T-cell (primary cell): ENCODE data around the gene PGR. TPM values are rescaled to one million over a fixed set of nuclear protein-coding genes. Genes with fewer than 3 reads are reported as not detected.

Experiments
- ATAC-seq, 4 experiments: fragments of 200-7000 bp in 3 of 4; fragments of 150-1000 bp in 1 of 4; cut with Tn5 transposase; replicated peaks in 1 of 4; 1 replicate in 3 of 4; 2 replicates in 1 of 4; pipeline ENCODE4 v1.10.0; 2021; ENCODE audit warnings: moderate library complexity in 3 of 4, mild to moderate bottlenecking in 2 of 4, moderate number of reproducible peaks in 1 of 4
- CTCF ChIA-PET, 2 donors: fragments of 300-600 bp; sonication (Branson Sonifier 250); formaldehyde crosslinking; loops; one replicate each; lab custom pipeline; 2022; ENCODE audit warnings: antibody characterized with exemption in 2 of 2; lab: Charles Lee
- POLR2A ChIA-PET, 2 donors: fragments of 300-600 bp; sonication (Branson Sonifier 250); formaldehyde crosslinking; loops; one replicate each; lab custom pipeline; 2022; ENCODE audit warnings: antibody characterized with exemption in 2 of 2; lab: Charles Lee
- DNase-seq, 35 experiments: peaks; one replicate each; pipeline versions ENCODE4 v3.0.0 to v3.0.0-alpha.2; 2013 to 2023
- H3K27ac ChIP-seq: one replicate; pipeline ENCODE4 v1.5.1; 2013; ENCODE audit warnings: low read length
- H3K27me3 ChIP-seq, 2 experiments: replicated peaks in 1 of 2; 1 replicate in 1 of 2; 2 replicates in 1 of 2; pipeline versions ENCODE4 v1.6.1 to v1.7.0; 2013; ENCODE audit warnings: low read length in 1 of 2, mixed read lengths in 1 of 2; ENCODE audit not compliant: control insufficient read depth in 2 of 2, insufficient read depth in 2 of 2; ENCODE audit errors: extremely low read depth in 1 of 2
- H3K36me3 ChIP-seq, 2 donors: 1 replicate in 1 of 2; 2 replicates in 1 of 2; pipeline versions ENCODE4 v1.6.1 to v1.7.0; 2013; ENCODE audit warnings: low read length in 1 of 2; ENCODE audit not compliant: control insufficient read depth in 2 of 2, insufficient read depth in 1 of 2; ENCODE audit errors: extremely low read depth in 1 of 2
- H3K4me1 ChIP-seq, 2 experiments: 1 replicate in 1 of 2; 2 replicates in 1 of 2; pipeline versions ENCODE4 v1.6.1 to v1.7.0; 2013; ENCODE audit warnings: low read length in 2 of 2, mixed read lengths in 1 of 2; ENCODE audit not compliant: insufficient read depth in 2 of 2, control insufficient read depth in 1 of 2; ENCODE audit errors: extremely low read depth in 1 of 2
- H3K4me3 ChIP-seq, 2 donors: 1 replicate in 1 of 2; 2 replicates in 1 of 2; pipeline versions ENCODE4 v1.5.1 to v1.7.0; 2013; ENCODE audit warnings: mild to moderate bottlenecking in 2 of 2, low read length in 1 of 2, moderate library complexity in 1 of 2; ENCODE audit not compliant: control insufficient read depth in 1 of 2; ENCODE audit errors: extremely low read depth in 1 of 2
- H3K9me3 ChIP-seq: 2 replicates; pipeline ENCODE4 v1.7.0; 2013
- H3K27ac Mint-ChIP-seq, 2 donors: one replicate each; pipeline ENCODE4 v1.8.0; 2020 to 2021; ENCODE audit warnings: mild to moderate bottlenecking in 2 of 2, mixed read lengths in 2 of 2
- H3K27me3 Mint-ChIP-seq, 2 donors: one replicate each; pipeline ENCODE4 v1.8.0; 2021 to 2022; ENCODE audit warnings: mixed read lengths in 2 of 2
- H3K36me3 Mint-ChIP-seq: one replicate; pipeline ENCODE4 v1.8.0; 2021; ENCODE audit warnings: mixed read lengths
- H3K4me1 Mint-ChIP-seq, 3 donors: one replicate each; pipeline ENCODE4 v1.8.0; 2020 to 2022; ENCODE audit warnings: mixed read lengths in 3 of 3, mild to moderate bottlenecking in 1 of 3
- H3K4me3 Mint-ChIP-seq, 3 donors: one replicate each; pipeline ENCODE4 v1.8.0; 2020 to 2022; ENCODE audit warnings: mild to moderate bottlenecking in 3 of 3, mixed read lengths in 3 of 3, moderate library complexity in 3 of 3
- H3K9me3 Mint-ChIP-seq, 3 donors: one replicate each; pipeline ENCODE4 v1.8.0; 2020 to 2022; ENCODE audit warnings: mixed read lengths in 3 of 3
- WGBS: methylation state at CpG from one replicate; pipeline ENCODE4 v1.1.5; 2013; ENCODE audit warnings: missing lambda C conversion rate; ENCODE audit not compliant: insufficient coverage; 5-methylcytosine and 5-hydroxymethylcytosine counted together
- total RNA-seq, 35 experiments: library from RNA in 6 of 35; stranded (reverse) in 6 of 35; fragments of 120-200 nt in 1 of 35; gene quantifications; one replicate each; pipeline versions ENCODE4 v1.2.1 to v1.2.4 and lab custom pipeline; 2013 to 2026

PGR gene
- total RNA-seq, 5 donors from 2014 or later (not counting 1 experiment from before 2014, with no cell fraction given): 0.06 to 0.10 TPM; not detected in 3

DNA sequence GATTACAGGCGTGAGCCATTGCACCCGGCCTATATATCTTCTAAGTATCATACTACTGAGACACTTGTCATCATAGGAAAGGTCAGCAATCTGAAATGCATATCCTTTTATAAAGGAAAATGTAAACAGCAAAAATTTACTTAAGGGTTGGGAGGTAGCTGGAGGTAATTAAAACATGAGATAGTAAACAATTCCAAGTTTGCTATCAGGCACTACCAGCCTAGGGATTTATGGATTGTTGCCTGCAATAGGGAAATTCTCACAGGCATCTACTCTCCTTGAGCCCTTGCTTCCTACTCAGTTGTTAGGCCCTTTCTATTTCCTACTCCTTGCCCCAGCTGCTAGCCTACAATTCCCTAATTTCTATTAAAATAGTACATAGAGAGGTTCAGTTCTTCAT is 16.1 kb downstream of the PGR start:
- Histone ChIP-seq H3K4me3 (no peak overlapping the region), H3K9me3 (no peaks in the 10 kb centered on the region), H3K27me3 (no peaks in the 10 kb centered on the region), H3K27ac (no peak overlapping the region), H3K4me1 (no peaks in the 10 kb centered on the region), H3K36me3 (no peaks in the 10 kb centered on the region)
- no CpG with 5 or more reads among the region's 2 CpGs for WGBS
- peaks cover 8 to 13% (median 8%) of the 10 kb centered on the region in 3 donors for H3K9me3 Mint-ChIP-seq
- H3K4me3 Mint-ChIP-seq: no peak overlapping the region
- ChIA-PET POLR2A (no interaction called here), CTCF (no interaction called here)
- H3K4me1 Mint-ChIP-seq: no peaks in the 10 kb centered on the region
- H3K27me3 Mint-ChIP-seq: no peaks in the 10 kb centered on the region
- no peak for DNase-seq
- H3K27ac Mint-ChIP-seq: no peak overlapping the region
- ATAC-seq: no peak
- H3K36me3 Mint-ChIP-seq: no peaks in the 10 kb centered on the region

GRCh38 chr11:101104716-101105115 is 24.9 kb downstream of the PGR start:
- ATAC-seq (no peak), DNase-seq (no peak)
- H3K9me3 ChIP-seq: no peaks in the 10 kb centered on the region
- no peaks in the 10 kb centered on the region for H3K4me1 Mint-ChIP-seq
- H3K4me1 ChIP-seq: no peaks in the 10 kb centered on the region
- H3K36me3 ChIP-seq: no peaks in the 10 kb centered on the region
- POLR2A ChIA-PET: no interaction called here
- H3K4me3 Mint-ChIP-seq: no peak overlapping the region
- CTCF ChIA-PET: no interaction called here
- no peaks in the 10 kb centered on the region for H3K36me3 Mint-ChIP-seq
- H3K4me3 ChIP-seq: no peak overlapping the region
- no peak overlapping the region for H3K27ac Mint-ChIP-seq
- peaks cover 13 to 18% (median 18%) of the 10 kb centered on the region in 3 donors for H3K9me3 Mint-ChIP-seq
- no peak overlapping the region for H3K27ac ChIP-seq
- no peaks in the 10 kb centered on the region for H3K27me3 Mint-ChIP-seq
- H3K27me3 ChIP-seq: no peaks in the 10 kb centered on the region

GRCh38 chr11:101103433-101103832 is 26.2 kb downstream of the PGR start:
- WGBS: no CpG with 5 or more reads among the region's 2 CpGs
- POLR2A ChIA-PET: no interaction called here
- Mint-ChIP-seq H3K4me1 (no peaks in the 10 kb centered on the region), H3K36me3 (no peaks in the 10 kb centered on the region), H3K27me3 (no peaks in the 10 kb centered on the region), H3K9me3 (peaks cover 18 to 22% (median 19%) of the 10 kb centered on the region in 3 donors), H3K4me3 (no peak overlapping the region), H3K27ac (no peak overlapping the region)
- no peaks in the 10 kb centered on the region for H3K4me1 ChIP-seq
- no peaks in the 10 kb centered on the region for H3K36me3 ChIP-seq
- CTCF ChIA-PET: no interaction called here
- DNase-seq (no peak), ATAC-seq (no peak)
- H3K27ac ChIP-seq: no peak overlapping the region
- no peak overlapping the region for H3K4me3 ChIP-seq
- H3K27me3 ChIP-seq: no peaks in the 10 kb centered on the region
- no peaks in the 10 kb centered on the region for H3K9me3 ChIP-seq

GRCh38 chr11:101100601-101101000 is 29.0 kb downstream of the PGR start:
- no peaks in the 10 kb centered on the region for H3K4me1 Mint-ChIP-seq
- no peaks in the 10 kb centered on the region for H3K36me3 Mint-ChIP-seq
- no peak overlapping the region for H3K27ac ChIP-seq
- H3K4me1 ChIP-seq: no peaks in the 10 kb centered on the region
- H3K9me3 Mint-ChIP-seq: peaks cover 12 to 25% (median 12%) of the 10 kb centered on the region in 3 donors
- H3K27ac Mint-ChIP-seq: no peak overlapping the region
- no peak overlapping the region for H3K4me3 ChIP-seq
- H3K27me3 Mint-ChIP-seq: no peaks in the 10 kb centered on the region
- no peaks in the 10 kb centered on the region for H3K36me3 ChIP-seq
- no peak for ATAC-seq
- H3K27me3 ChIP-seq: no peaks in the 10 kb centered on the region
- ChIA-PET POLR2A (no interaction called here), CTCF (no interaction called here)
- no peak for DNase-seq
- no peaks in the 10 kb centered on the region for H3K9me3 ChIP-seq
- H3K4me3 Mint-ChIP-seq: no peak overlapping the region

GRCh38 chr11:101096036-101096704 is 33.4 kb downstream of the PGR start:
- H3K27ac Mint-ChIP-seq: no peak overlapping the region
- WGBS: 77% methylated on average over 1 of the region's 4 CpGs
- peaks cover 10 to 33% (median 12%) of the 10 kb centered on the region in 3 donors for H3K9me3 Mint-ChIP-seq
- no peaks in the 10 kb centered on the region for H3K36me3 Mint-ChIP-seq
- H3K27me3 Mint-ChIP-seq: no peaks in the 10 kb centered on the region
- no peaks in the 10 kb centered on the region for H3K4me1 ChIP-seq
- H3K36me3 ChIP-seq: no peaks in the 10 kb centered on the region
- DNase-seq (no peak), ATAC-seq (no peak)
- no peak overlapping the region for H3K27ac ChIP-seq
- H3K9me3 ChIP-seq: no peaks in the 10 kb centered on the region
- no peaks in the 10 kb centered on the region for H3K27me3 ChIP-seq
- POLR2A ChIA-PET: no interaction called here
- no peak overlapping the region for H3K4me3 Mint-ChIP-seq
- CTCF ChIA-PET: no interaction called here
- no peaks in the 10 kb centered on the region for H3K4me1 Mint-ChIP-seq
- H3K4me3 ChIP-seq: no peak overlapping the region

DNA sequence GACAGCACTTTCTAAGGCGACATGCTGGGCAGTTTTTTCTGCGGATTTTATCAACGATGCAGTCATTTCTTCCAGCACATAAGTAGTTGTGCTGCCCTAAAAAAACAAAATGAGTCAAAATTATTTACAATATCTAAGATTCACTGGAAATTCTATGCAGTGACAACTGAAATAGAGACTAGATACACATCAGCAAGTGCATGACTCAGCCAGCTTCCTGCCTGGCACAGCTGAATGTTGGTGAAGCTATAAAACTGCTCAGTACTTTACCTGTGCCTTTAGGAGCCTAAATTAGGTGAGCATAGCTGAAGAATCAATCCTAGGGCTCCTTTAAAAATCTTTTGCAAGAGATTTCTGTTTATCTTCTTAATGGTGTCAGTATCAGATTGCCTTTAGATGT is 37.8 kb downstream of the PGR start:
- WGBS: no CpG with 5 or more reads among the region's 3 CpGs
- Histone ChIP-seq H3K27me3 (no peaks in the 10 kb centered on the region), H3K9me3 (no peaks in the 10 kb centered on the region), H3K4me1 (no peaks in the 10 kb centered on the region), H3K36me3 (no peaks in the 10 kb centered on the region), H3K4me3 (no peak overlapping the region), H3K27ac (no peak overlapping the region)
- Mint-ChIP-seq H3K27ac (no peak overlapping the region), H3K9me3 (peaks cover 13 to 26% (median 18%) of the 10 kb centered on the region in 3 donors), H3K4me1 (no peaks in the 10 kb centered on the region), H3K4me3 (no peak overlapping the region), H3K27me3 (no peaks in the 10 kb centered on the region), H3K36me3 (no peaks in the 10 kb centered on the region)
- no peak for ATAC-seq
- POLR2A ChIA-PET: no interaction called here
- no peak for DNase-seq
- CTCF ChIA-PET: no interaction called here
